ACC112 (cell line): ENCODE results near the gene NPAS3.

Source experiments
- H2AFZ ChIP-seq: fragments of 200-600 bp; sonication (generic); one replicate; pipeline ENCODE4 v1.6.0; 2017; ENCODE audit warnings: antibody characterized with exemption, low read length; ENCODE audit not compliant: unreplicated experiment
- H3K27ac ChIP-seq: fragments of 200-600 bp; sonication (generic); 2 replicates; pipeline ENCODE4 v1.5.1; 2014; ENCODE audit warnings: low read depth, mild to moderate bottlenecking, antibody characterized with exemption, low read length, moderate library complexity
- H3K27me3 ChIP-seq: fragments of 200-600 bp; sonication (generic); 2 replicates; pipeline ENCODE4 v1.6.1; 2014; ENCODE audit warnings: mild to moderate bottlenecking, antibody characterized with exemption, low read length, moderate library complexity, mixed read lengths; ENCODE audit not compliant: insufficient read depth
- H3K36me3 ChIP-seq: fragments of 200-600 bp; sonication (generic); 2 replicates; pipeline ENCODE4 v1.6.1; 2016; ENCODE audit warnings: mild to moderate bottlenecking, antibody characterized with exemption, low read length, moderate library complexity, mixed read lengths; ENCODE audit not compliant: insufficient read depth
- H3K4me1 ChIP-seq: fragments of 200-600 bp; sonication (generic); one replicate; pipeline ENCODE4 v1.6.1; 2016; ENCODE audit warnings: low read length, mixed read lengths; ENCODE audit not compliant: insufficient read depth, unreplicated experiment, control insufficient read depth
- H3K4me3 ChIP-seq: fragments of 200-600 bp; sonication (generic); 2 replicates; pipeline ENCODE4 v1.5.1; 2014; ENCODE audit warnings: mild to moderate bottlenecking, low read depth, low read length
- H3K79me2 ChIP-seq: fragments of 200-600 bp; sonication (generic); one replicate; pipeline ENCODE4 v1.6.0; 2016; ENCODE audit warnings: low read length; ENCODE audit not compliant: control insufficient read depth, unreplicated experiment, insufficient read depth

Gene NPAS3

DNA sequence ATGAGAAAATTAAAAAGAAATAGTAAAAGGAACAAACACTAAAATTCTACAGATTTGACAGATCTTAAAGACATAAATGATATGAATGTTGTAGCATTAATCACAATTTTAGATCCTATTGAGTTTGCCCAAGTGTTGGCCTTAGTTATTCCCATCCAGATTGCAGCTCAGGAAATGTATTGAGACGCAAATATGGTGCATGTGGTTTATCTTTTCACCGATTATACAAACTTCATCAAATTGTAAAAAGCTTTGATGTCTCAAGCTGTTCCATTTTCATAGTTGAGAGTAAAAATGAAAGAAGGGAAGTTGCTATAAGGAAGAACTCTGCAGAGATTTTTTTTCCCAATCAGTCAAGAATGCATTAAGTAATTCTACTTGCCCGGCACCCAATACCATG, 683.8 kb downstream of the NPAS3 start:
- Histone ChIP-seq H3K27ac (no peak overlapping the region), H3K4me1 (peaks cover 3% of the 10 kb centered on the region)

DNA sequence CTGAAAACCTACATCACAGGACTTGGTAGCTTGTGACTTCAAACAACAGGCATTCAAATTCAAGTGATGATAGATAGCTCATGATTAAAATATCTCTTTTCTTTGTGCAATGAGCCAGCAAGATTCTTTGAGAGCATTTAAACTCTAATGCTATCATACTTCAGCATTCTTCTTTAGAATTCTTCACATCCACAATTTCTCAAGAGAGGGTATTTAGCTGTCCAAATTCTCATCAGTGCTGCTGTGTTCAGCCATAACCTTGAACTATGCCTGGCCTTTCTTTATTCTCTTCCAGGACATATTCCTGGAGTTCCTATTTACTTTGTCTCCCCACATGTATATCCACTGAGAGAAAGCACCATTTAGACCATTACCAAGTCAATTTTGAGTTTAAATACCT, 691.1 kb downstream of the NPAS3 start:
- H3K4me3 ChIP-seq, result no peak overlapping the region
- H3K27me3 ChIP-seq, result no peaks in the 10 kb centered on the region
- no peaks in the 10 kb centered on the region for H3K79me2 ChIP-seq
- H3K4me1 ChIP-seq, result no peaks in the 10 kb centered on the region
- no peak overlapping the region for H2AFZ ChIP-seq
- H3K27ac ChIP-seq, result no peak overlapping the region
- H3K36me3 ChIP-seq, result no peaks in the 10 kb centered on the region

More for the DNA sequence above, 683.8 kb downstream of the NPAS3 start:
- Histone ChIP-seq H3K27me3 (no peaks in the 10 kb centered on the region), H2AFZ (no peak overlapping the region), H3K4me3 (no peak overlapping the region), H3K36me3 (no peaks in the 10 kb centered on the region), H3K79me2 (no peaks in the 10 kb centered on the region)

DNA sequence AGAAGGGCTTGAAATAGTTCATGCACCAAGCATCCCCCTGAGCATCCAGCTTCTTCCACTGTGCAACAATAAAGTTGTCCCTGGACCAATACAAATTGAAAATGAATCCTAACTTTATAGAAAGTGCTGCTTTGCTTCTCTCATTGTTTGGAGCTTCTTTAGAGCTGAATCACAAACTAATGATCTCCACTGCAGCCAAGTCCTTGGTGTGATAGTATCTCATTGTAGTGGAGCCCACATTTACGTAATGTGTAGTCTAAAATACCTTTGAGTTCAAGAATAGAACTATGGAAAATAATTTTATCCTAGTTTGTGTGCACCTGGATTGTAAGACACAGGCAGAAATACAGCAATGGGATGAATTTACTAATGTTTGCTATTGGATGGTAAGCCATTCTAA, 692.3 kb downstream of the NPAS3 start:
- no peaks in the 10 kb centered on the region for H3K79me2 ChIP-seq
- no peaks in the 10 kb centered on the region for H3K36me3 ChIP-seq
- H3K4me1 ChIP-seq, result no peaks in the 10 kb centered on the region
- no peak overlapping the region for H2AFZ ChIP-seq
- no peak overlapping the region for H3K4me3 ChIP-seq
- no peaks in the 10 kb centered on the region for H3K27me3 ChIP-seq
- no peak overlapping the region for H3K27ac ChIP-seq

DNA sequence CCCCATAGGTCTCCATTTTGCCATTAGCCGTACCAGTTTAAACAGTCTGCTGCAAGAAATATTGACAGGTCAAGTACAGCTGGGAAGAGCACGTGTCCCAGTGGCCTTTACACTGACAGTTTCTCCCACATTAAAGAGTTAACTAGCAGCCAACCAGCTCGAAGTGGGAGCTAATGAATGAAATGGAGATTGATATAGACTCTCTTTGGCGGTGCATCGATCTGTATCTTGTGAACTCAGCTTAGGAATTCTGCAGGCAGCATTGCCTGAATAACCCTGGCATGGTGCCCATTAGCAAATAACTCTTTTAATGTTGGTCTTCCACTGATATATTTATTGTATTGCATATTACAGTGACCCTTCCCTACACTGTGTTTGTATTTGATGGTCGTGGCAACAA, 692.8 kb downstream of the NPAS3 start:
- Histone ChIP-seq H3K27me3 (no peaks in the 10 kb centered on the region), H3K4me3 (no peak overlapping the region), H3K36me3 (no peaks in the 10 kb centered on the region), H3K27ac (no peak overlapping the region), H2AFZ (no peak overlapping the region), H3K79me2 (no peaks in the 10 kb centered on the region), H3K4me1 (no peaks in the 10 kb centered on the region)

DNA sequence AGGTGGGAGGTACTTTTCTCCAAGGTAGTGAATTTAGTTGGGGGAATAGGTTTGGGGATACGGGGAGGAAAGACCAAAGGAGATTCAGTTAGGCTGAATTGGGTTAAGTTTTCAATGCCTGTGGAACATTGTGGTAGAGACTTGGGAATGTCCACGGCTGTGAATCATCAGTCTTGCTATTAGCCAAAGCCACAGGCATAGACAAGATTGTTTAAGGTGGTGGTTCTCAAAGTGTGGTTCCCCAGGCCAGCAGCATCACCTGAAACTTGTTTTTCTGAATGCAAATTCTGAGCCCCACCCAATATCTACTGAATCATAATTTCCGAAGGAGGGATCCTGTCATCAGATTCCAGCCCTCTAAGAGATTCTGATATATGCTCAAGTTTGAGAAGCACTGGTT, 696.0 kb downstream of the NPAS3 start:
- H3K27me3 ChIP-seq, result no peaks in the 10 kb centered on the region
- no peak overlapping the region for H2AFZ ChIP-seq
- H3K4me1 ChIP-seq, result no peaks in the 10 kb centered on the region
- H3K4me3 ChIP-seq, result no peak overlapping the region
- no peaks in the 10 kb centered on the region for H3K36me3 ChIP-seq
- no peak overlapping the region for H3K27ac ChIP-seq
- H3K79me2 ChIP-seq, result no peaks in the 10 kb centered on the region

DNA sequence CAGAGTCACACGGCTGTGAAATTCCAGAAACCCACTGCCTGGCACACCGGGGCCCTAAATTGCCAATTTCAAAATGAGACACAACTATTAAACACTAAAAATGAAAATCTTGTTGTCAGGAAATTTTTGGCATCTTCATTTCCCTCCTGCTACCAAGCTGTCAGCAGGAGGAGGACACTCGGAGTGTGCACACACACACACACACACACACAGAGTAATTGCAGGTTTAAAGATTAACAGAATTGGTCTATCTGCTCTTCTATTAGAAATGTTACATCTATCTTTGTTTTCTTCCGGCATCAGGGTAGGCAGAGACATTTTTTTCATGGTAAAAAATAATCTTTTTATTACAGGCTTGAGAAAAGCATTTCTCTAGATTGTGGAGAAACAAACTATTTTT, 698.0 kb downstream of the NPAS3 start:
- Histone ChIP-seq H3K4me1 (no peaks in the 10 kb centered on the region), H3K4me3 (no peak overlapping the region), H3K36me3 (no peaks in the 10 kb centered on the region), H3K27me3 (no peaks in the 10 kb centered on the region), H3K27ac (no peak overlapping the region), H3K79me2 (no peaks in the 10 kb centered on the region), H2AFZ (no peak overlapping the region)

DNA sequence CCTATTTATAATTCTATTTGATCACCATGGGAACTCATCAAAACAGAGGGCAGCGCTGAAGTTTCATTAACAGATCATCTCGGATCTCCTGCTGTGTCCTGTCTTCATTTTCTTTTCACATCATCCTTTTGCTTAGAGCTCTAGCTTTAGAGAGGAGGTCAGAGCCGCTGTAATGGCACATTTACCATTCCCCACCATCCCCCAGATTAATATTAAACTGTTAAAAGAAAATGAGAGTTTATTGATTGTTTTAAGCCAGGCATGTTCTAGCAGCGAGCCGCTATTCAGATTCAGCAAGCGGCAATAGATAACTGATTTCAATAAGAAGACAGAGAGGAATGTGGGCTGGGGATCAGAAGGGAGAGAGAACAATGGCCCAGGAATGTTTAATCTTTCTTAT, 703.4 kb downstream of the NPAS3 start:
- H3K36me3 ChIP-seq, result no peaks in the 10 kb centered on the region
- H3K4me3 ChIP-seq, result no peak overlapping the region
- H3K27ac ChIP-seq, result no peak overlapping the region
- peaks cover 13% of the 10 kb centered on the region for H3K4me1 ChIP-seq
- no peak overlapping the region for H2AFZ ChIP-seq
- H3K27me3 ChIP-seq, result no peaks in the 10 kb centered on the region
- no peaks in the 10 kb centered on the region for H3K79me2 ChIP-seq

DNA sequence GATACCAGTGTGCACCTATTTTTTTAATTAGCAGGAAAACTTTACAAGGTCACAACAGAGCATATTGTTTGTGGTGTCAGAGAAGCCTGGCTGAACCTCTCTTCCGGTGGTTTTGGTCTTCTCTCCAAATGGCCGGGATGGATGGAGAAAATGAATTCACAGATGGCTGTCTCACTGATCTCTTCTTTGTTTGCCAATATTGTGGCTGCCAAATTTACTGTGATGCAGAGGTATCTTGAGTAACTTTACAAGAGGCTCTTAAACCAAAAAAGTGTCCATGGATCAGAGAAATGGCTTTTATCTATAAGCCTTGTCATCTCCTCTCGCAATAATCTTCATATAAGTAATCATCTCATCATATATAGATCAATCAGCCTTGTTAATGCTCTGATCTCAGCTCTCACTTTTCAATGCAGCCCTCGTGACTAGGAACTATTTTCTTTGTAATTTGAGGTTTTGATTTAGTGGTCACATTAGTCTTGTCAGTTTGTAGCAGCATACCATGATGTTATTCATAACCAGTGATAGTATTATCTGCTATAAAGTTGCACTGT, 704.1 kb downstream of the NPAS3 start:
- Histone ChIP-seq H3K36me3 (no peaks in the 10 kb centered on the region), H3K79me2 (no peaks in the 10 kb centered on the region), H3K4me3 (no peak overlapping the region), H3K4me1 (peaks cover 18% of the 10 kb centered on the region), H2AFZ (no peak overlapping the region), H3K27me3 (no peaks in the 10 kb centered on the region), H3K27ac (no peak overlapping the region)

DNA sequence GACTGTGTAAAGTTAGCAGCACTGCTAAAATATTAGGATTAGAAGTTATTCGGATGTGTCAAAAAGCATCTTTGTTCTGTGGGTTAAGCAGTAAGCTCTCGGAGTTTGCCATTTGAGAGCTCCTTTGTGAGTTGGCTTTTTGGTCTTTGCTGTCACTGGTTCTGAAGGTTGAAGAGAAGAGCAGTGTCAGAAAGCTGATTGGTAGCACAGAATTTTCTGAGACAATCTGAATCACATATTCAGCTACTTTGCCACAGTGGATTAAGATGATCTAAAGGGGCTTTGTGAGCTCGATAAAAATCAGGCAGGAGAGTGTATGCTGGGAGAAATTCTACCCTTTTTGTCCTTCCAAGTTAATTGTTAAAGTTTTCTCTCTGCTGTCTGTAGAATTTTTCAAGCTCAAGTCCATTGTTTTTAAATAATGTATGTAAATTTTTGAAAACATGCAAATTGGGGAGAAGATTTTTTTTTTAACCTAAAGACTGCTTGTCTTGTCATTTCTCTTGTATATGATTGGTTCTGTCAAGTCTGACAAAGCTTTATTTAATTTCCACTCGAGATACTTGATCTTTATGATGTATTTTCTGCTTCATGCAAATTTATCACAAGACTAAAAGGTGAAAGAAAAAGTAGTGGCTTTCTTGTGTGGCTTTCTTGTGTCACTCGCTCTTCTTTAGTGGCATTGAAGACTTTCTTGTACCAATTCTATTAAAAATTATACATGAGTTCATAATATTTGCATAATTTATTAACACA, 704.9 kb downstream of the NPAS3 start:
- Histone ChIP-seq H3K79me2 (no peaks in the 10 kb centered on the region), H3K27ac (no peak overlapping the region), H3K4me1 (peaks cover 27% of the 10 kb centered on the region), H3K27me3 (no peaks in the 10 kb centered on the region), H2AFZ (no peak overlapping the region), H3K4me3 (no peak overlapping the region), H3K36me3 (no peaks in the 10 kb centered on the region)

DNA sequence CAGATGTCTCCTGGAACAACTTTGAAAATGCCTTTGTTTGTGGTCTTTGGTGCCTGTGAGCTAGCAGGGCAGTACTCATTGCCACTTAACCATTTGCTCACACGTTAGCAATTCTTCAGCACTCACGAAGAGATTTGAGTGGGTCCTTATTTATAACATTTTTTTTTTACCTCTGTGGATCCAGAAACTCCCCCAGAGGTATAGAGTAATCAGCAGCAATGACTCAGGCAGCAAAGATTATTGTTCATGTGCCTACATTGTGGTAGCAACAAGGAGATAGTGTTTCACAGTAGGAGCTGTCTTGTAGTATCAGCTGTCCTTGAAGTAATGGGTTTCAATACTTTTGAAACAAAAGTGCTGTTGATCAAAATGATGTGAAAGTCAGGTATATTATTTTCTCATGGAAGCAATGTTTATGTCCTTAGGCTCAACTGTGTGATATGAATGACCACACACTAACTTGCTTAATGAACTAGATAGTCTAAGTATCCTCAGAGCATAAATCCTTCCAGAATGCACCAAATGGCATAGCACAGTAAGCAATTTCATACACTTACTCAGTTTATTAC, 708.1 kb downstream of the NPAS3 start:
- Histone ChIP-seq H3K36me3 (no peaks in the 10 kb centered on the region), H3K27me3 (no peaks in the 10 kb centered on the region), H3K4me3 (peak overlapping the region; percentile 25), H2AFZ (no peak overlapping the region), H3K4me1 (peaks cover 37% of the 10 kb centered on the region), H3K79me2 (no peaks in the 10 kb centered on the region), H3K27ac (peak overlapping the region; percentile 91)

DNA sequence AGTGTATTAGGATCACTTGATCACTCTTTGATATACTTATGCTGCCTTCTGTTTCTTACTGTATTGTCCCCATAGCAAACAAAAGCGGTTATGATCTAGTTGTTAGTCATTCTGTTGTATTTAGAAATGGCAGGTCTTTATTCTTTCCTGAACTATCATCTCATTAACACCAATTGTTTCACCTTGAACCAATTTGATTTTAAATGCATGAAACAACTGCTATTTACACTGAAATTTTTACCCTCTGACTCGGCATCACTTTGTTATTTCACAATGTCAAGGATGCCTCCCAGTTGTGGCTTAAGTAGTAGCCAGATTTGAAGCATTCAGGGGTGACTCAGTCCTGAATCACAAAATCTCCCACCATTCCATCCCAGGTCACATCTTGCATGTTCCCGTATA, 708.7 kb downstream of the NPAS3 start:
- H3K27ac ChIP-seq, result peak overlapping the region; percentile 91

More for the DNA sequence above, 708.7 kb downstream of the NPAS3 start:
- Histone ChIP-seq H2AFZ (no peak overlapping the region), H3K27me3 (no peaks in the 10 kb centered on the region), H3K36me3 (no peaks in the 10 kb centered on the region), H3K79me2 (no peaks in the 10 kb centered on the region), H3K4me3 (0 out of 2 replicates have a peak overlapping the region, but pooled peaks have one; percentile 25), H3K4me1 (peaks cover 37% of the 10 kb centered on the region)
